ENCODE data around the gene FAM89B.

DNA sequence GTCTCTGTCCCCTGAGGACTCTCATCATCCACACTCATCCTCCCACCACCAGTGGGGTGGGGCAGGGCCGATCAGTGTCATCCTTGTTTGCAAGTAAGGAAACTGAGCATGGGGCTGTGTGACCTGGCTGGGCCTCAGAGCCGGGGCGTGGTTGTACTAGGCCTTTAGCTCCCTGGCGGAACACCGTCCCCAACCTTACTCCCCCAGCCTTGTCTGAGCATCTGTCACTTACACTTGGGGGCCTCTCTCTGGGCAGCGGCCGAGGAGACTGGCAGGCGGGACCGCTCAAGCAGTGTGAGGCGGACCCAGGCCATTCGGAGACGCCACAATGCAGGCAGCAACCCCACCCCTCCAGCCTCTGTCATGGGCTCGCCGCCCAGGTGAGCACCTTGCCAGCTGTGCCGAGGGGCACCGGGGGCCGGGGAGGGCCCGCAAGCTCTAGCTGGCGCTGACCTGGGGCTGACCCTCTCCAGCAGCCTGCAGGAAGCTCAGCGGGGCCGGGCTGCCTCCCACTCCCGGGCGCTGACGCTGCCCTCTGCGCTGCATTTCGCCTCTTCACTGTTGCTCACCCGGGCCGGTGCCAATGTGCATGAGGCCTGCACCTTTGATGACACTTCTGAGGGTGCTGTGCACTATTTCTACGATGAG is 47.1 kb downstream of the FAM89B start:
- TF ChIP-seq BCL11A (IDR thresholded peaks at IDR 0.05; ENCODE audit: low read depth in 2 of 2, low read length in 2 of 2) (no peak), RBBP5 (IDR thresholded peaks at IDR 0.05; ENCODE audit: borderline replicate concordance, low read depth, low read length) (no peak), POLR2A (IDR thresholded peaks at IDR 0.05; ENCODE audit: control extremely low read depth in 1 of 2, low read depth in 2 of 2, low read length in 2 of 2) (no peak), SUZ12 (IDR thresholded peaks at IDR 0.05; ENCODE audit: low read length) (no peak), CTCF (IDR thresholded peaks at IDR 0.05; ENCODE audit: control extremely low read depth in 1 of 3, insufficient read depth in 1 of 3, low read depth in 1 of 3, low read length in 3 of 3) (no peak), EP300 (IDR thresholded peaks at IDR 0.05; ENCODE audit: borderline replicate concordance in 1 of 2, low read depth in 2 of 2, low read length in 2 of 2) (no peak), ZNF274 (IDR thresholded peaks at IDR 0.05; ENCODE audit: borderline replicate concordance, extremely low read depth, low read length) (no peak)
- TF ChIP-seq, protein P1, sequence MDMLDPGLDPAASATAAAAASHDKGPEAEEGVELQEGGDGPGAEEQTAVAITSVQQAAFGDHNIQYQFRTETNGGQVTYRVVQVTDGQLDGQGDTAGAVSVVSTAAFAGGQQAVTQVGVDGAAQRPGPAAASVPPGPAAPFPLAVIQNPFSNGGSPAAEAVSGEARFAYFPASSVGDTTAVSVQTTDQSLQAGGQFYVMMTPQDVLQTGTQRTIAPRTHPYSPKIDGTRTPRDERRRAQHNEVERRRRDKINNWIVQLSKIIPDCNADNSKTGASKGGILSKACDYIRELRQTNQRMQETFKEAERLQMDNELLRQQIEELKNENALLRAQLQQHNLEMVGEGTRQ (IDR thresholded peaks at IDR 0.05; ENCODE audit: low read length), result no peak

Measured in H1 (cell line).